CD4-positive, alpha-beta T cell (primary cell): Measurements from ENCODE around the gene MAP3K9. TPM values are rescaled to one million over a fixed set of nuclear protein-coding genes. Genes with fewer than 3 reads are reported as not detected.
A peak's percentile ranks its signal among the peaks of the same experiment; 100 is the strongest.

Experiments
- ATAC-seq: fragments of 200-7000 bp; cut with Tn5 transposase; one replicate; pipeline ENCODE4 v1.10.0; 2022; ENCODE audit warnings: mild to moderate bottlenecking; ENCODE audit not compliant: poor library complexity
- CTCF ChIA-PET: fragments of 350-600 bp; sonication (Branson Sonifier 250); formaldehyde crosslinking; loops from one replicate; lab custom pipeline; 2021; ENCODE audit warnings: antibody characterized with exemption, inconsistent platforms; lab: Charles Lee
- POLR2A ChIA-PET: fragments of 350-600 bp; sonication (Branson Sonifier 250); formaldehyde crosslinking; loops from one replicate; lab custom pipeline; 2021; ENCODE audit warnings: antibody characterized with exemption, inconsistent platforms; lab: Charles Lee
- DNase-seq, 14 experiments: peaks; one replicate each; pipeline ENCODE4 v3.0.0-alpha.2; 2013 to 2020; ENCODE audit warnings: mixed read lengths in 2 of 14
- H3K27ac ChIP-seq, 2 donors: one replicate each; pipeline versions ENCODE4 v1.5.1 to v1.7.0; 2013; ENCODE audit warnings: low read length in 2 of 2, low read depth in 1 of 2, mild to moderate bottlenecking in 1 of 2
- H3K27me3 ChIP-seq, 2 experiments: 1 replicate in 1 of 2; 2 replicates in 1 of 2; pipeline versions ENCODE4 v1.6.1 to v1.7.0; 2013; ENCODE audit warnings: low read length in 2 of 2, control low read depth in 1 of 2, mild to moderate bottlenecking in 1 of 2, moderate library complexity in 1 of 2; ENCODE audit not compliant: insufficient read depth in 2 of 2, control insufficient read depth in 1 of 2
- H3K36me3 ChIP-seq: one replicate; pipeline ENCODE4 v1.6.1; 2013; ENCODE audit warnings: low read length, control low read depth; ENCODE audit not compliant: insufficient read depth
- H3K4me1 ChIP-seq: one replicate; pipeline ENCODE4 v1.6.1; 2013; ENCODE audit warnings: low read length, control low read depth; ENCODE audit not compliant: insufficient read depth
- H3K4me3 ChIP-seq: one replicate; pipeline ENCODE4 v1.5.1; 2013; ENCODE audit warnings: mild to moderate bottlenecking, low read length, moderate library complexity
- H3K9me3 ChIP-seq, 2 experiments: 1 replicate in 1 of 2; 2 replicates in 1 of 2; pipeline versions ENCODE4 v1.6.1 to v1.7.0; 2013; ENCODE audit warnings: low read length in 2 of 2, mild to moderate bottlenecking in 2 of 2, control low read depth in 1 of 2, moderate library complexity in 1 of 2; ENCODE audit not compliant: control insufficient read depth in 1 of 2, insufficient read depth in 1 of 2
- H3K27ac Mint-ChIP-seq: one replicate; pipeline ENCODE4 v1.8.0; 2020; ENCODE audit warnings: mixed read lengths
- H3K27me3 Mint-ChIP-seq: one replicate; pipeline ENCODE4 v1.8.0; 2021; ENCODE audit warnings: mixed read lengths
- H3K36me3 Mint-ChIP-seq: one replicate; pipeline ENCODE4 v1.8.0; 2021; ENCODE audit warnings: low read depth, mixed read lengths
- H3K4me1 Mint-ChIP-seq: one replicate; pipeline ENCODE4 v1.8.0; 2021; ENCODE audit warnings: low read depth, mixed read lengths
- H3K4me3 Mint-ChIP-seq: one replicate; pipeline ENCODE4 v1.8.0; 2020; ENCODE audit warnings: mild to moderate bottlenecking, mixed read lengths
- H3K9me3 Mint-ChIP-seq: one replicate; pipeline ENCODE4 v1.8.0; 2020; ENCODE audit warnings: mixed read lengths
- CTCF ChIP-seq: fragments of 200-600 bp; IDR thresholded peaks from one replicate; pipeline ENCODE4 v1.8.0; 2022; ENCODE audit warnings: antibody characterized with exemption, mild to moderate bottlenecking
- intact Hi-C, 2 experiments: fragments of 100-400 bp; cut with DNase I in 1 of 2; cut with micrococcal nuclease in 1 of 2; formaldehyde crosslinking; loops; one replicate each; pipeline versions ENCODE4 v1.15.1 to v1.9.0; 2023 to 2025; cut with DNase I, micrococcal nuclease
- total RNA-seq, 174 experiments: library from RNA in 2 of 174; stranded (reverse) in 2 of 174; gene quantifications; one replicate each; pipeline ENCODE4 v1.2.3 and lab custom pipeline; 2021 to 2026

MAP3K9 gene
- total RNA-seq, 2 experiments from 2014 or later = 5.9 to 6.3 TPM

- Mint-ChIP-seq H3K27ac (no peak overlapping the region), H3K4me3 (no peak overlapping the region), H3K9me3 (no peaks in the 10 kb centered on the region), H3K27me3 (no peaks in the 10 kb centered on the region), H3K36me3 (no peaks in the 10 kb centered on the region), H3K4me1 (no peaks in the 10 kb centered on the region)
- no peaks in the 10 kb centered on the region for H3K4me1 ChIP-seq
- TF ChIP-seq CTCF = no peak
- no peak overlapping the region for H3K4me3 ChIP-seq
- no peaks in the 10 kb centered on the region for H3K9me3 ChIP-seq
- ChIA-PET POLR2A (no interaction called here), CTCF (no interaction called here)
- no peaks in the 10 kb centered on the region for H3K36me3 ChIP-seq
- ATAC-seq (no peak), DNase-seq (no peak)
- no peaks in the 10 kb centered on the region for H3K27me3 ChIP-seq
- intact Hi-C loops = no loop called here
- H3K27ac ChIP-seq = no peak overlapping the region
Measured at GRCh38 chr14:70696026-70696425, 113.3 kb downstream of the MAP3K9 start.

GRCh38 chr14:70692210-70692609, 117.1 kb downstream of the MAP3K9 start:
- no peak overlapping the region for H3K27ac ChIP-seq
- Mint-ChIP-seq H3K4me3 (no peak overlapping the region), H3K36me3 (no peaks in the 10 kb centered on the region), H3K9me3 (no peaks in the 10 kb centered on the region), H3K27me3 (no peaks in the 10 kb centered on the region), H3K4me1 (no peaks in the 10 kb centered on the region), H3K27ac (no peak overlapping the region)
- H3K36me3 ChIP-seq = no peaks in the 10 kb centered on the region
- CTCF ChIA-PET = no interaction called here
- no peaks in the 10 kb centered on the region for H3K4me1 ChIP-seq
- TF ChIP-seq CTCF = no peak
- H3K4me3 ChIP-seq = no peak overlapping the region
- H3K9me3 ChIP-seq = no peaks in the 10 kb centered on the region
- ATAC-seq (no peak), DNase-seq (peak in 2 of 14 experiments; percentile 52 to 61)
- H3K27me3 ChIP-seq = no peaks in the 10 kb centered on the region
- POLR2A ChIA-PET = no interaction called here
- intact Hi-C loops = no loop called here

- no peak overlapping the region for H3K27ac ChIP-seq
- ChIA-PET POLR2A (no interaction called here), CTCF (no interaction called here)
- H3K4me1 ChIP-seq = no peaks in the 10 kb centered on the region
- Mint-ChIP-seq H3K9me3 (no peaks in the 10 kb centered on the region), H3K4me3 (no peak overlapping the region), H3K27me3 (no peaks in the 10 kb centered on the region), H3K36me3 (no peaks in the 10 kb centered on the region), H3K27ac (no peak overlapping the region), H3K4me1 (no peaks in the 10 kb centered on the region)
- no peak for DNase-seq
- TF ChIP-seq CTCF = no peak
- no peak overlapping the region for H3K4me3 ChIP-seq
- no peak for ATAC-seq
- no peaks in the 10 kb centered on the region for H3K9me3 ChIP-seq
- intact Hi-C loops = no loop called here
- no peaks in the 10 kb centered on the region for H3K27me3 ChIP-seq
- H3K36me3 ChIP-seq = no peaks in the 10 kb centered on the region
Measured at GRCh38 chr14:70685474-70686197, 123.7 kb downstream of the MAP3K9 start.
